ENCODE data around the gene PLA2G1B. TPM values are rescaled to one million over a fixed set of nuclear protein-coding genes. Genes with fewer than 3 reads are reported as not detected.

The PLA2G1B gene
- total and polyA plus RNA-seq, 2 of the 13 experiments (the other 11 are each of a cell fraction or from before 2014, with no cell fraction given) = 0.33 to 1.4 TPM

DNA sequence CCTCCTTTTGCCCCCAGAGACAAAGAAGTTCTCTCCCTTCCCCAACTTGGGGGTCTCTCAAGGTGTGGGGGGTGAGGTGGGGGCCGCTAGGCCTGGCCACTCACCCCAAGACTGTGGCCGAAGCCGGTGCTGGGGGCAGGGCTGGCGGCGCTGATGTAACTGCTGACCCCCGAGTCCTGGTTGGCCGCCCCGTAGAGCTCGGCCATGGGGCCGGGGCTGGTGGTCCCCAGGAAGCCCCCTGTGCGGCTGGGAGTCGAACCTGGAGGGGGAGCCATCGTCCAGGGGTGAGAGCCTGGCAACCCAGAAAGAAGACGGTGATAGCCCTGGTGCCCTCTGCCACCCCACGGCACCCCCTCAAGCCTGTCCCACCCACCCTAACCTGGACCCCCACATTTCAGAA, 18.5 kb upstream of the PLA2G1B start:
- FAIRE-seq = no peak
- 71% methylated on average over 11 of the region's 15 CpGs for WGBS (ENCODE audit: low lambda C conversion rate)
- in situ Hi-C loops (cut with HindIII; ENCODE audit: extremely low pct_ligation_motif_present, low pct_unique_long_range_greater_than_20kb) = no loop called here

DNA sequence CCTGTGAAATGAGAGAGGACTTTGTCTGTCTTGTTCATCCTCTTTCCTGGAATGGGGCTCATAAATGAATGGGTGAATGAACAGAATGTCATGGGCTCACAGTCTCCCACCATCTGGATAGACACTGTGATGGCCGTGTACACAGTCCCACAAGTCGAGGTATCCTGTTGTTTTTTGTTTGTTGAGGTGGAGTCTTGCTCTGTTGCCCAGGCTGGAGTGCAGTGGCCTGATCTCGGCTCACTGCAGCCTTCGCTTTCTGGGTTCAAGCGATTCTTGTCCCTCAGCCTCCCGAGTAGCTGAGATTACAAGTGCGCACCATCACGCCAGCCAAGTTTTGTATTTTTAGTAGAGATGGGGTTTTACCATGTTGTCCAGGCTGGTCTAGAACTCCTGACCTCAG, 16.1 kb upstream of the PLA2G1B start:
- CTCF ChIA-PET (ENCODE audit: low intra/inter-chr PET ratio, low total read pairs) = no interaction called here
- no peak overlapping the region for H3K27ac ChIP-seq (ENCODE audit: extremely low read length, insufficient read depth, low read length)
- no peaks in the 10 kb centered on the region for H3K9me3 ChIP-seq (ENCODE audit: low read length)
- ATAC-seq (no peak), FAIRE-seq (no peak), DNase-seq (ENCODE audit: low spot score) (no peak)
- POLR2A ChIA-PET = no interaction called here
- 48% methylated on average over 8 of the region's 8 CpGs for WGBS (ENCODE audit: low lambda C conversion rate)
- H3K4me2 ChIP-seq (ENCODE audit: low read depth, low read length) = no peak overlapping the region
- BruUV-seq (replicated peaks) = no TSS peak
- no peak overlapping the region for H3K4me3 ChIP-seq (replicated peaks in 1 of 3; ENCODE audit: insufficient read depth in 1 of 3, low read depth in 2 of 3, low read length in 3 of 3)
- TF ChIP-seq HNRNPUL1 (IDR thresholded peaks at IDR 0.05; ENCODE audit: low read depth, low read length) (no peak), IRF2 (CRISPR knock-in tag; IDR thresholded peaks at IDR 0.05) (no peak), SP2 (CRISPR knock-in tag; IDR thresholded peaks at IDR 0.05) (no peak), ZNF780A (CRISPR knock-in tag; IDR thresholded peaks at IDR 0.05) (no peak), ZNF234 (CRISPR knock-in tag; conservative IDR thresholded peaks at IDR 0.05) (no peak), ZNF232 (CRISPR knock-in tag; IDR thresholded peaks at IDR 0.05; ENCODE audit: borderline replicate concordance) (no peak), ELF1 (CRISPR knock-in tag; IDR thresholded peaks at IDR 0.05) (no peak), RELA (CRISPR knock-in tag; IDR thresholded peaks at IDR 0.05) (no peak), ZNF235 (CRISPR knock-in tag; IDR thresholded peaks at IDR 0.05; ENCODE audit: borderline replicate concordance) (no peak), MAFK (conservative IDR thresholded peaks at IDR 0.05 in 1 of 2, IDR thresholded peaks at IDR 0.05 in 1 of 2; ENCODE audit: low read length in 2 of 2) (no peak)
- TF ChIP-seq, protein P1, sequence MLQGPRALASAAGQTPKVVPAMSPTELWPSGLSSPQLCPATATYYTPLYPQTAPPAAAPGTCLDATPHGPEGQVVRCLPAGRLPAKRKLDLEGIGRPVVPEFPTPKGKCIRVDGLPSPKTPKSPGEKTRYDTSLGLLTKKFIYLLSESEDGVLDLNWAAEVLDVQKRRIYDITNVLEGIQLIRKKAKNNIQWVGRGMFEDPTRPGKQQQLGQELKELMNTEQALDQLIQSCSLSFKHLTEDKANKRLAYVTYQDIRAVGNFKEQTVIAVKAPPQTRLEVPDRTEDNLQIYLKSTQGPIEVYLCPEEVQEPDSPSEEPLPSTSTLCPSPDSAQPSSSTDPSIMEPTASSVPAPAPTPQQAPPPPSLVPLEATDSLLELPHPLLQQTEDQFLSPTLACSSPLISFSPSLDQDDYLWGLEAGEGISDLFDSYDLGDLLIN (CRISPR knock-in tag; IDR thresholded peaks at IDR 0.05; ENCODE audit: borderline replicate concordance) = no peak
- no peaks in the 10 kb centered on the region for H3K36me3 ChIP-seq (replicated peaks in 1 of 2; ENCODE audit: control insufficient read depth in 1 of 2, insufficient read depth in 2 of 2, low read length in 2 of 2)
- H3K79me2 ChIP-seq (ENCODE audit: insufficient read depth, low read length) = no peaks in the 10 kb centered on the region
- in situ Hi-C loops (cut with HindIII; ENCODE audit: extremely low pct_ligation_motif_present, low pct_unique_long_range_greater_than_20kb) (no loop called here), intact Hi-C loops (cut with micrococcal nuclease; ENCODE audit: unreplicated experiment) (no loop called here)
- no peaks in the 10 kb centered on the region for H4K20me1 ChIP-seq (ENCODE audit: insufficient read depth, low read length)
- no peak overlapping the region for H2AFZ ChIP-seq (ENCODE audit: low read length)
- no peaks in the 10 kb centered on the region for H3K27me3 ChIP-seq (ENCODE audit: control insufficient read depth in 1 of 2, insufficient read depth in 2 of 2, low read length in 2 of 2)
- H3K4me1 ChIP-seq (ENCODE audit: insufficient read depth, low read length) = peaks cover 34% of the 10 kb centered on the region
- H3K9ac ChIP-seq (ENCODE audit: insufficient read depth, low read depth, low read length) = no peak overlapping the region

More for the DNA sequence above, 18.5 kb upstream of the PLA2G1B start:
- Histone ChIP-seq H3K9ac (ENCODE audit: insufficient read depth, low read depth, low read length) (no peak overlapping the region), H3K79me2 (ENCODE audit: insufficient read depth, low read length) (no peaks in the 10 kb centered on the region), H2AFZ (ENCODE audit: low read length) (no peak overlapping the region), H3K4me3 (replicated peaks in 1 of 3; ENCODE audit: insufficient read depth in 1 of 3, low read depth in 2 of 3, low read length in 3 of 3) (no peak overlapping the region), H3K4me1 (ENCODE audit: insufficient read depth, low read length) (peaks cover 31% of the 10 kb centered on the region), H3K4me2 (ENCODE audit: low read depth, low read length) (no peak overlapping the region), H3K27me3 (ENCODE audit: control insufficient read depth in 1 of 2, insufficient read depth in 2 of 2, low read length in 2 of 2) (no peaks in the 10 kb centered on the region), H3K27ac (ENCODE audit: extremely low read length, insufficient read depth, low read length) (no peak overlapping the region), H3K9me3 (ENCODE audit: low read length) (no peaks in the 10 kb centered on the region), H3K36me3 (replicated peaks in 1 of 2; ENCODE audit: control insufficient read depth in 1 of 2, insufficient read depth in 2 of 2, low read length in 2 of 2) (no peaks in the 10 kb centered on the region), H4K20me1 (ENCODE audit: insufficient read depth, low read length) (no peaks in the 10 kb centered on the region)
- POLR2A ChIA-PET = no interaction called here
- DNase-seq (ENCODE audit: low spot score) (no peak), ATAC-seq (no peak)
- intact Hi-C loops (cut with micrococcal nuclease; ENCODE audit: unreplicated experiment) = no loop called here
- no TSS peak for BruUV-seq (replicated peaks)
- CTCF ChIA-PET (ENCODE audit: low intra/inter-chr PET ratio, low total read pairs) = no interaction called here
- TF ChIP-seq, protein P2, sequence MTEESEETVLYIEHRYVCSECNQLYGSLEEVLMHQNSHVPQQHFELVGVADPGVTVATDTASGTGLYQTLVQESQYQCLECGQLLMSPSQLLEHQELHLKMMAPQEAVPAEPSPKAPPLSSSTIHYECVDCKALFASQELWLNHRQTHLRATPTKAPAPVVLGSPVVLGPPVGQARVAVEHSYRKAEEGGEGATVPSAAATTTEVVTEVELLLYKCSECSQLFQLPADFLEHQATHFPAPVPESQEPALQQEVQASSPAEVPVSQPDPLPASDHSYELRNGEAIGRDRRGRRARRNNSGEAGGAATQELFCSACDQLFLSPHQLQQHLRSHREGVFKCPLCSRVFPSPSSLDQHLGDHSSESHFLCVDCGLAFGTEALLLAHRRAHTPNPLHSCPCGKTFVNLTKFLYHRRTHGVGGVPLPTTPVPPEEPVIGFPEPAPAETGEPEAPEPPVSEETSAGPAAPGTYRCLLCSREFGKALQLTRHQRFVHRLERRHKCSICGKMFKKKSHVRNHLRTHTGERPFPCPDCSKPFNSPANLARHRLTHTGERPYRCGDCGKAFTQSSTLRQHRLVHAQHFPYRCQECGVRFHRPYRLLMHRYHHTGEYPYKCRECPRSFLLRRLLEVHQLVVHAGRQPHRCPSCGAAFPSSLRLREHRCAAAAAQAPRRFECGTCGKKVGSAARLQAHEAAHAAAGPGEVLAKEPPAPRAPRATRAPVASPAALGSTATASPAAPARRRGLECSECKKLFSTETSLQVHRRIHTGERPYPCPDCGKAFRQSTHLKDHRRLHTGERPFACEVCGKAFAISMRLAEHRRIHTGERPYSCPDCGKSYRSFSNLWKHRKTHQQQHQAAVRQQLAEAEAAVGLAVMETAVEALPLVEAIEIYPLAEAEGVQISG (CRISPR knock-in tag; IDR thresholded peaks at IDR 0.05) = no peak
- TF ChIP-seq ZNF343 (CRISPR knock-in tag; IDR thresholded peaks at IDR 0.05) (no peak), ZFP36L1 (CRISPR knock-in tag; IDR thresholded peaks at IDR 0.05) (no peak)
